SIG-M5 (cell line): ENCODE measurements around the gene TMEM236.

Experiments
- DNase-seq: peaks from one replicate; lab custom pipeline; 2025; lab: John Stamatoyannopoulos, UW

Gene TMEM236

DNA sequence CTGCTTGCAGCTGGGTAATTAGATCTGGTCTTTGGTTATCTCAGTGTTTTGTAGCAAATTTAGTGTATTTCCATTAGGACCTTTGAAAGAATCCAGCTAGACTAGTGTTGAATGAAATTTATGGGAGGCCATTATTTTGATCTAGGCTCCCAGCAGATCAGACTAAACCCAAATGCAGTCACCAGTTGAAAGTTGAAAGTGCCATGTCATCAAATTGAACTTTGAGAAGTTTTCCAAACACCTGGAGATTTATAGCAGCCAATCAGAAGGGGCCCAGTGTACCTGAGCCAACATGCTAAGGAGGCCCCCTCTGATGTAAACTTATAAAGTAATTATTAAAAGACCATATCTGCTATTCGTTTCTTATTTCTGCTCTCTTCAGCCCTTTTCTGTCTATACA lies 11.3 kb upstream of the TMEM236 start:
- no peak for DNase-seq

DNA sequence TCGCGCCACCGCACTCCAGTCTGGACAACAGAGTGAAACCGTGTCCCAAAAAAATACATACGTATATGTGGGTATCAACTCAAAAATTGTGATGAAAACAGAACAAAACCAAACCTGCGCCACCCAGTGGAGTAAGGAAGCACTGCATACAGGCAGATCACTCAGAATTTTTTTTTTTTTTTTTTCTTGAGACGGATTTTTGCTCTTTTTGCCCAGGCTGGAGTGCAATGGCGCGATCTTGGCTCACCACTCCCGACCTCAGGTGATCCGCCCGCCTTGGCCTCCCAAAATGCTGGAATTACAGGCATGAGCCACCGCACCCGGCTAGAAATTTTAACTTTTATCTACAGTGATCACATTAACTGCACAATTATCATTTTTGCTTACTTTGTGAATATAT lies 9.1 kb upstream of the TMEM236 start:
- no peak for DNase-seq

DNA sequence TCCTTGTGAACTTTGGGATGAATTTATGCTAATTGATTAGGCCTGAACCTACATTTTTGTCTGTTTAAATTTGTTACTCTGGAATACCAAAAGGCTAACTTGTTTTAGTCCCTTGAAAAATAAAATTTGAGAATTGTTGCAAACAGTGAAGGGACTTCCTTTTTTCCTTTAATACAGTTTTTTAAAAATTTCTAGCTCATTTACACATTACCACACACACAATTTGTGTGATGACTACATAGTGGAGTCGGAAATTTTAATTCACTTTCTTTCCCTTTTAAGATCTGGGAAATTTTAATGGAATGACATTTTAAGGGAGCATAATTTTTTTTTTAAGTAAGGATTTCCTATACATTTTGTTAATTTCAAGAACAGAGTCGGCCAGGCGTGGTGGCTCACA lies 8.6 kb upstream of the TMEM236 start:
- no peak for DNase-seq

DNA sequence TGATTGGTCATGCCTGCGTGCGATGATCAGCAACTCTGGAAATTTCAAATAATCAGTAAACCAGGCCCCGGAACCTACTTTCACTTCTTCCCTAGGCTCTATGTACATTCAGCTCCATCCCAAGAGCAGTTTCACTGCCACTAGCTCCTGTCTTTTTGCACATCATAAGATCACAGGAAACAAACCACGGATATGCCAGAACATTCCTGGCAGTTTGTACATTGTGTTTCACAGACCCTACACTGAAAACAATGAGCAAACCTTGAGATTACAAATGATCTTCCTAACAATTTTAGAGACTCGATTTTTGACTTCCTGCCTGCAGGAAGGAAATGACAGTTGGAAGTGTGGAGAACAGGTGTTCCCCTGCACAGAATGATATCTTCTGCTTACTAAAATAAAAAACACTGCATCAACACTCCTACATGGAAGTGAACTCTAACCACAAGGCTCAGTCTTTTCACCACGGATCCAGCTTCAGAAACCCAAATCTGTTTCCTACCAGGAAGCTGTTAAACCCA lies 7.6 kb upstream of the TMEM236 start:
- no peak for DNase-seq

DNA sequence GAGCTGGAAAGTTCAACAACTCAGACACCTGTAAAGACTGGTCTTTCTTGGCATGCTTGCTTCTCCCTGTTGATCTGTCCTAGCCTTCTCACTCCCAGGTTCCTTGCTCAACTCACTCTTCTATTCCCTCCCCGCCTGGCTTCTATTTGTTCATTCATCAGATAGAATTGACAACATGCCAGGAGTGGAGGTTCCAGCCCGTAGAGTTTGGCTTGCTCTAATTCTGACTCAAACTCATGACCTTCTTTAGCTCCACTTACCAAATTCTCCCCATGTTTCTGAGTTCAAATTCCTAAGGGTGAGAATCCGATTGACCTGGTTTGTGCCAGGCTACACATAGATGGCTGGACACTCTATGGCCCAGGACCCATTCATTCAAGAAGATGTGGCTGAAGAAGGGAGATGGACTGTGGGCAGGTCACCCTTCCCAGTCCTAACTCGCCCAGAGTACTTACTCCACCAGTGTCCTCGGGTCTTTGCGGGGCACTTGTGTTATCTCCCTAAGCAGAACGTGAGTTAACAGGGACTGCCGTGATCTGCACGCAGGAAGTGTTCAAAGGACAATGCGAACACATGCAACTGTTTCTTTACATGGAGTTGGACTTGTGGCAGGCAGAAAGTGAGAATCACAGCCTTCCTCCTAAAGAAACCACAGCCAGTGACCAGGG lies 4.0 kb upstream of the TMEM236 start:
- DNase-seq, result no peak

DNA sequence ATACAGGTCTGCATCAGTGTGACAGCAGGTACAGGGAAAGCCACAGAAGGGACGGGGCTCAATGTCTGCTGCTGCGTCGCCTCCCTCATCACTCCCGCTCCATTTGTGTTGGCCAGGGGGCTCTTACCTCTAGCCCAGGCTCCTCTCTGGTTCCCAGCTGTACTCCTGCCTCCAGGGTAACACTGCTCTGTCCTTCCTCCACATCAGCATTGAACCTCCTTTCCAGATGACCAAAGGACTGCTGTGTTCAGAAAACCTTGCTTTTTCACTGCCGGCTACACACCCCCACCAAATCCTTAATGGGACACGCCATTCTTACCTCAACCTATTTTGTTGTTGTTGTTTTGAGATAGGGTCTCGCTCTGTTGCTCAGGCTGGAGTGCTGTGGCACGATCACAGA lies 2.1 kb upstream of the TMEM236 start:
- no peak for DNase-seq

DNA sequence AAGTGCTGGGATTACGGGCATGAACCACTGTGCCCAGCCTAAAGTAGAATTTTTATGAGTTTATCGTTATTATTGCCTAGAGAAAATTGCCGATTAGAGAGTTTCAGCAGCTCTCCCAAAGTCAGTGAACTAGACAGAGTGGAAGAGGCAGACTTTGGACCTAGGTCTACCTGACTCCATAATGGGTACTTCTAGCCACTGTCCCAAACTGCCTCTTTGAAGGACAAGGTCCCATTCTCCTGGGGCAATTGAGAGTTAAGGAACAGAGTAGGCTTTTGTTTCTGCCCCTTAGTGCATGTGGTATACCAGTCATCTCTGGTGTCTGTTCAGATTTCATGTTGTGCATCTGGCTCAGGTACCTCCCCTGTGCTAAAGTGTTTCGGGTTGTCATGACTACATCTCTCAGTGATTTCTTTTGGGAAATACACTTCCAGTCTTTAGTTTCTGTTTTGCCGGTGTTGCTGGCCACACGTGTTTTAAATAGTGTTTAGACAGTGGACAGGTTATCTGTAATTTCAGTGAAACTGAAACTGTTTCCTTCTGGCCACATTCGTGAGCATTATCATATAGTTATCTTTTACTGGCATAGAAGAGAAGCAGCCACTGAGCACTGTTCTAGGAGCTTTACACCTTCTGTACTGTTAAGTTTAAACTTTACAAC lies 4.7 kb downstream of the TMEM236 start:
- no peak for DNase-seq

DNA sequence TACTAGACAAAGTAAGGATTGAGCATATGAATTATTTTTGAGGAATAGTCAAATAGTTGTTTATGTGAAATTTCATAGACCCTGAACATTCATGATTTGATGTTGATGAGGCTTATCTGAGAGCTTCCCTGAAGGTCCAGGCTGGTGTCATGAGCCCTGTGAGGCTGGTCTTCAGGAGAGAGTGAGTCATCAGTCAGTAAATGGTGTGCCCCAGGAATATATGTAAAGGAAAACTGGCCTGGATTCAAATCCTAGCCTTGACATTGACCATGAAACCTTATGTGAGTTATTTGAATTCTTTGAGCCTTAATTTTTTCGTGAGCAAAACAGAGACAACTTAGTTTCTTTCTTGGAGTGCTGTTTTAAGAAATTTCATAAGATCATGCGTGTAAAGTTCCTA lies 6.2 kb downstream of the TMEM236 start:
- no peak for DNase-seq

DNA sequence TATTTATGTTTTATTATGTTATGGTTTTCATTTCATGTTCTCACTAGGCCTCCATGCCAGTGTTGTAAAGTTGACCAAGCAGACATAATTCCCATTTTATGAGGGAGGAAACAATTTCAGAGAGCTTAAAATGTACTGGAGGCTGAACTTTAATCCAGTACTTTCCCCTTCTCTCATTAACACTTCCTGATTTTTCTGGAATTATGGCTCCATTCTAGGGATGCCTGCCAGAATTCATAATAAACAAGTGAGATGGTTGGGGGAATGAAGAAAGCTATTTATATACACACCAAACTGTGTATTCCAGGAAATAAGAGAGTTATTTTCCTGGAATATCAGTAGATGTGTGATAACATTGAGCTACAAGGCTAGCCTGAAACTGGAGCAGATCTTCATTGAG lies 6.9 kb downstream of the TMEM236 start:
- no peak for DNase-seq

- no peak for DNase-seq
Measured at GRCh38 chr10:17764142-17764541, 12.1 kb downstream of the TMEM236 start.

- no peak for DNase-seq
Measured at GRCh38 chr10:17765602-17766001, 13.6 kb downstream of the TMEM236 start.

DNA sequence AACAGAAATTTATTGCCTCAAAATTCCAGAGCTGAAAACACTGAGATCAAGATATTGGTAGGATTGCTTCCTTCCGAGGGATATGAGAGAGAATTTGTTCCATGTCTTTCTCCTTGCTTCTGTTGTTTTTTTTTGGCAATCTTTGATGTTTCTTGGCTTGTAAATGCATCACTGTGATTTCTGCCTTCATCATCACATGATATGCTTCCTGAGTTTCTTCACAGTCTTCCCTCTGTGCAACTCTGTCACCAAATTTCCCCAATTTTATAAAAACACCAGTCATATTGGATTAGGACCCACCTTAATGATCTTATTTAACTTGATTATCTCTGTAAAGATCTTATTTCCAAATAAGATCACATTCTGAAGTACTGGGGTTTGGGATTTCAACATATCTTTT lies 14.7 kb downstream of the TMEM236 start:
- DNase-seq, result no peak

- DNase-seq, result no peak
Measured at GRCh38 chr10:17768496-17768895, 16.5 kb downstream of the TMEM236 start.

DNA sequence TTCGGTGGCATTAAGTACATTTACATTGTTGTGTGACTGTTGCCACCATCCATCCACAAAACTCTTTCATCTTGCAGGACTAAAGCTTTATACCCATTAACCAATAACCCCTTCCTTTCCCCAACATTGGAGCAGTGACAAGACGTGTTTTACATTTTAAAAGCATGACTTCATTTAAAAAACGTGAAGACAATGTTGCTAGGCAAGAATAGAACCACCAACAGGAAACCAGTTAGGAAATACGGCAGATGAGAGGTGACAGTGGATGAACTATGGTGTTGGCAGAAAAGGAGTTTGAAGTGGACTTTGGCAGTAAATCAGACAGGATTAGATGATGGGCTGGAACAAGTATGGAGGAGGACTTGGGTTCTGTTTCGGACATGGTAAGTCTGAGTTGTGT lies 17.0 kb downstream of the TMEM236 start:
- DNase-seq, result no peak

GRCh38 chr10:17771017-17771416 lies 19.0 kb downstream of the TMEM236 start:
- no peak for DNase-seq

DNA sequence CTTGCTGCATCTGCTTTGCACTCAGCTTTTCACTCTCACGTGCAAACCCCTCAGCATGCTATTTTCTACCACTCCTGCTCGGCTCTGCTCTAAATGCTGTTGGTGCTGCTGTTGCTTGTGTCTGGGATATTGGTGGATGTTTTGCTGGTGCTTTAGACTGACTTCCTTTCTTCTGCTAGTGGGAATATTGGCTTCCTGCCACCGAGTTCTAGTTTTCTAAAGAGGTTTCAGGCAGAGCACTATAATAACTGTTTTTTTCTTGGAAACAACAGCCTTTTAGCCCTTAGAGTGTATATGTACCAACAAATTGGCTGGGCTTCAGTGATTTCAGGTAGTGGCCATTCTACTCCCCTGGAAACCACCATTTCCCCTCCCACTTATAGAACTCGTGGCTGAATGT lies 27.8 kb downstream of the TMEM236 start:
- no peak for DNase-seq

GRCh38 chr10:17780727-17781126 lies 28.7 kb downstream of the TMEM236 start:
- DNase-seq, result no peak

GRCh38 chr10:17781856-17782255 lies 29.9 kb downstream of the TMEM236 start:
- DNase-seq, result no peak

GRCh38 chr10:17782921-17783665 lies 31.1 kb downstream of the TMEM236 start:
- no peak for DNase-seq

DNA sequence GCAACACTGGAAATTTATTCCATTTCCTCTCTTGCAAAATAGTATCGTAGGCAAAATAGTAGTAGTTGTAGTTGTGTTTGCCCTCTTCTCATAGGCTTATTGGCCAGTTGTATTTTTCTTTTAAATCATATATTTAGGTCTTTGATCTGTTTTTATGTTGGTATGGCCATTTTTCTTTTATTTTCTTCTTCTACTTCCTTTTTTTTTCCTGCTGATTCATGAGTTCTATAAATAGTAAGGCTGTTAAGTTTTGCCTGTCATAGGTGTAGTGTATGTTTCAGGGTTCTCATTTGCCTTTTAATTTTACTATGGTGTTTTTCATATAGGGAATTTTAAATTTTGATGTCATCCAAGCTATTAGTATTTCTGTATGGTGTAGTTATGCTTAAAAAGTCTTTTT lies 31.8 kb downstream of the TMEM236 start:
- no peak for DNase-seq

DNA sequence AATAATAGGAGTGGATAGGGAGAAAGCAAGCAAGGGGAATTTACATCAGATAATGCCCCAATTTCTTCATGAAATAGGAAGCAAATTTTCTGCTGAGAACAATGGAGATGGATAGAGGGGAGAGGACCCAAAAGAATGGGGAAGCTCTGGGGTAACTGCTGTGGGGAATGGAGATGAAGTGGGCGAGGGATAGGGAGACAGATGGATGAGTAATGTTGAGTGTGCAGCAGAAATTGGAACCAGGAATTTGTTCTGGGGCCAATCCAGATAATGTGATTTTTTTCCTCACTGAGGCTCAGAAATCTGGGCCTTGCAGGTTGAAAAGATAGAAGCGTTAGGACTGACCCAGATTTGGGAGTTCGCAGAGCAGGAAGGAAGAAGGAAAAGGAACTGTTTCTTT lies 32.7 kb downstream of the TMEM236 start:
- DNase-seq, result no peak

- DNase-seq, result no peak
Measured at GRCh38 chr10:17785276-17785930, 33.4 kb downstream of the TMEM236 start.
